IMR-90 (cell line): ENCODE data around the gene LRIT2. TPM values are rescaled to one million over a fixed set of nuclear protein-coding genes. Genes with fewer than 3 reads are reported as not detected.

Source experiments
- ATAC-seq: fragments of 200-7000 bp; cut with Tn5 transposase; 2 replicates; pipeline ENCODE4 v1.9.1; 2020; ENCODE audit warnings: low read depth, mild to moderate bottlenecking, moderate library complexity
- BruUV-seq: library from RNA; stranded (reverse); fragments of 400-500 nt; replicated peaks from 2 replicates; lab custom pipeline; 2021; lab: Mats Ljungman, UMichigan
- CTCF ChIA-PET: fragments of 300-600 bp; formaldehyde crosslinking; extraction: SDS; loops from one replicate; lab custom pipeline; 2021; ENCODE audit warnings: antibody characterized with exemption; lab: Yijun Ruan, JAX
- POLR2A ChIA-PET: fragments of 300-600 bp; sonication (Branson Sonifier 250); formaldehyde crosslinking; loops from one replicate; lab custom pipeline; 2022; ENCODE audit warnings: antibody characterized with exemption; ENCODE audit not compliant: unreplicated experiment; lab: Charles Lee
- DNase-seq: peaks from one replicate; pipeline ENCODE4 v3.0.0; 2013
- H2AFZ ChIP-seq: replicated peaks from 2 replicates; pipeline ENCODE3; 2013; ENCODE audit warnings: low read length, mild to moderate bottlenecking; ENCODE audit not compliant: poor library complexity
- H2AK5ac ChIP-seq: 2 replicates; pipeline ENCODE4 v1.6.1; 2013; ENCODE audit warnings: low read depth, low read length, inconsistent platforms
- H2AK9ac ChIP-seq: replicated peaks from 2 replicates; pipeline ENCODE3; 2013; ENCODE audit warnings: mild to moderate bottlenecking, low read depth, low read length, moderate library complexity; ENCODE audit not compliant: poor library complexity
- H2BK120ac ChIP-seq: 2 replicates; pipeline ENCODE4 v1.6.1; 2013; ENCODE audit warnings: low read depth, low read length, inconsistent platforms
- H2BK15ac ChIP-seq: 3 replicates; pipeline ENCODE4 v1.6.1; 2013; ENCODE audit warnings: low read depth, low read length, inconsistent platforms
- H2BK20ac ChIP-seq: 2 replicates; pipeline ENCODE4 v1.6.1; 2013; ENCODE audit warnings: low read depth, mild to moderate bottlenecking, inconsistent platforms, low read length, moderate library complexity
- H2BK5ac ChIP-seq: 2 replicates; pipeline ENCODE4 v1.6.1; 2013; ENCODE audit warnings: mild to moderate bottlenecking, low read depth, low read length, inconsistent platforms; ENCODE audit not compliant: poor library complexity, severe bottlenecking
- H3K14ac ChIP-seq: replicated peaks from 2 replicates; pipeline ENCODE4 v1.6.1; 2013; ENCODE audit warnings: low read depth, low read length, inconsistent platforms
- H3K18ac ChIP-seq: 2 replicates; pipeline ENCODE4 v1.6.1; 2013; ENCODE audit warnings: low read depth, low read length, control low read depth
- H3K23ac ChIP-seq: 2 replicates; pipeline ENCODE4 v1.6.1; 2013; ENCODE audit warnings: low read depth, low read length, inconsistent platforms
- H3K27ac ChIP-seq: 2 replicates; pipeline ENCODE4 v1.5.1; 2013; ENCODE audit warnings: mild to moderate bottlenecking, control low read depth, low read length; ENCODE audit not compliant: insufficient read depth
- H3K27me3 ChIP-seq: 2 replicates; pipeline ENCODE4 v1.6.1; 2013; ENCODE audit warnings: low read length; ENCODE audit not compliant: control insufficient read depth, insufficient read depth
- H3K36me3 ChIP-seq: 2 replicates; pipeline ENCODE4 v1.6.1; 2013; ENCODE audit warnings: low read length, mixed read lengths; ENCODE audit not compliant: control insufficient read depth, insufficient read depth
- H3K4ac ChIP-seq: 2 replicates; pipeline ENCODE4 v1.6.1; 2013; ENCODE audit warnings: low read depth, low read length, inconsistent platforms
- H3K4me1 ChIP-seq: 2 replicates; pipeline ENCODE4 v1.6.1; 2013; ENCODE audit warnings: low read length, mixed read lengths; ENCODE audit not compliant: control insufficient read depth, insufficient read depth
- H3K4me2 ChIP-seq: 2 replicates; pipeline ENCODE4 v1.6.1; 2013; ENCODE audit warnings: low read depth, mild to moderate bottlenecking, control low read depth, low read length, moderate library complexity
- H3K4me3 ChIP-seq: 2 replicates; pipeline ENCODE4 v1.5.1; 2013; ENCODE audit warnings: low read depth, mild to moderate bottlenecking, control low read depth, low read length, moderate library complexity; ENCODE audit not compliant: insufficient read depth
- H3K56ac ChIP-seq: 2 replicates; pipeline ENCODE4 v1.6.1; 2013; ENCODE audit warnings: low read length, inconsistent platforms; ENCODE audit not compliant: insufficient read depth; ENCODE audit errors: extremely low read depth
- H3K79me1 ChIP-seq, 2 experiments: 2 replicates each; pipeline ENCODE4 v1.6.1; 2013; ENCODE audit warnings: low read length in 2 of 2, inconsistent platforms in 1 of 2, low read depth in 1 of 2
- H3K9ac ChIP-seq: 2 replicates; pipeline ENCODE4 v1.6.1; 2013; ENCODE audit warnings: low read depth, low read length, control low read depth
- H3K9me1 ChIP-seq: 2 replicates; pipeline ENCODE4 v1.6.1; 2013; ENCODE audit warnings: low read length, inconsistent platforms; ENCODE audit not compliant: insufficient read depth
- H3K9me3 ChIP-seq: 2 replicates; pipeline ENCODE4 v1.6.1; 2013; ENCODE audit warnings: low read length; ENCODE audit not compliant: control insufficient read depth, insufficient read depth
- H4K20me1 ChIP-seq: 2 replicates; pipeline ENCODE4 v1.6.1; 2013; ENCODE audit warnings: low read length, inconsistent platforms; ENCODE audit not compliant: insufficient read depth
- H4K5ac ChIP-seq: 2 replicates; pipeline ENCODE4 v1.6.1; 2013; ENCODE audit warnings: mild to moderate bottlenecking, low read depth, low read length, control low read depth
- H4K8ac ChIP-seq, 2 experiments: 2 replicates each; pipeline ENCODE4 v1.6.1; 2013; ENCODE audit warnings: low read depth in 2 of 2, low read length in 2 of 2, control low read depth in 1 of 2, inconsistent platforms in 1 of 2
- H4K91ac ChIP-seq: 2 replicates; pipeline ENCODE4 v1.6.1; 2013; ENCODE audit warnings: low read depth, low read length, inconsistent platforms; ENCODE audit not compliant: insufficient read depth
- USF2 ChIP-seq: fragments of 150-350 bp; IDR thresholded peaks from 2 replicates; pipeline ENCODE4 v1.6.1; 2017; ENCODE audit warnings: mild to moderate bottlenecking, antibody characterized with exemption, low read length, low read depth
- WGBS, 2 experiments: methylation state at CpG; one replicate each; pipeline versions ENCODE4 v1.1.5 to v1.1.7; 2013; ENCODE audit warnings: missing lambda C conversion rate in 2 of 2; ENCODE audit not compliant: insufficient read length in 1 of 2; ENCODE audit errors: extremely low coverage in 2 of 2; 5-methylcytosine and 5-hydroxymethylcytosine counted together
- dilution Hi-C: fragments of 300-500 bp; cut with HindIII; formaldehyde crosslinking; loops from one replicate; pipeline ENCODE4 v1.14.3; 2018; ENCODE audit warnings: low sequenced_read_pairs; ENCODE audit not compliant: unreplicated experiment
- in situ Hi-C: fragments of 300-500 bp; cut with MboI; formaldehyde crosslinking; loops from 3 replicates; pipeline ENCODE4 v1.14.3; 2019; ENCODE audit warnings: low sequenced_read_pairs, inconsistent platforms, mixed read lengths
- intact Hi-C: fragments of 100-400 bp; cut with micrococcal nuclease; formaldehyde crosslinking; loops from 2 replicates; pipeline ENCODE4 v1.10.0; 2022
- polyA plus RNA-seq, 3 experiments: library from polyadenylated mRNA; depleted of rRNA; stranded (reverse); fragments of >200 nt; gene quantifications; 2 replicates each; pipeline ENCODE4 v1.2.3, GENCODE V29; 2012; ENCODE audit warnings: low replicate concordance in 1 of 3
- total RNA-seq: library from RNA; depleted of rRNA; stranded (reverse); fragments of >200 nt; gene quantifications from 2 replicates; pipeline ENCODE4 v1.2.3, GENCODE V29; 2012

LRIT2 gene
- total and polyA plus RNA-seq, 2 of the 4 experiments (the other 2 are of a cell fraction), result not detected

GRCh38 chr10:84243759-84244158 is 18.4 kb upstream of the LRIT2 start:
- Histone ChIP-seq H3K9ac (no peak overlapping the region), H3K56ac (no peak overlapping the region), H3K14ac (no peak overlapping the region), H3K9me1 (no peaks in the 10 kb centered on the region), H2BK15ac (no peak overlapping the region), H2AFZ (no peak overlapping the region), H3K23ac (no peak overlapping the region), H3K4me1 (no peaks in the 10 kb centered on the region), H4K5ac (no peak overlapping the region), H2BK5ac (no peak overlapping the region), H2BK20ac (no peak overlapping the region), H2AK5ac (no peak overlapping the region), H3K4me2 (no peak overlapping the region), H3K79me1 (no peaks in the 10 kb centered on the region), H3K36me3 (no peaks in the 10 kb centered on the region), H2AK9ac (no peak overlapping the region), H3K27ac (no peak overlapping the region), H3K18ac (no peak overlapping the region), H2BK120ac (no peak overlapping the region), H3K4me3 (no peak overlapping the region), H4K8ac (no peak overlapping the region), H4K20me1 (no peaks in the 10 kb centered on the region), H3K4ac (no peak overlapping the region), H3K27me3 (peaks cover 23% of the 10 kb centered on the region), H3K9me3 (no peaks in the 10 kb centered on the region), H4K91ac (no peak overlapping the region)
- DNase-seq, result no peak
- POLR2A ChIA-PET, result no interaction called here
- CTCF ChIA-PET, result interaction anchor here (0.6 kb wide), 1 partner anchor 259 kb away, joined by 5 read pairs; no protein-coding TSS in a partner anchor
- BruUV-seq, result no TSS peak
- TF ChIP-seq USF2, result no peak
- dilution Hi-C loops, result no loop called here
- no peak for ATAC-seq
- WGBS, 2 experiments, result no CpG with 5 or more reads among the region's 3 CpGs
- intact Hi-C loops, result no loop called here
- in situ Hi-C loops, result no loop called here
